Loucy (cell line): ENCODE data around the gene C11orf42.

Experiments
- EZH2phosphoT487 ChIP-seq: fragments of 200-600 bp; IDR thresholded peaks from 2 replicates; pipeline ENCODE4 v1.6.1; 2018; ENCODE audit warnings: antibody characterized with exemption, mild to moderate bottlenecking, moderate library complexity, borderline replicate concordance
- TF ChIP-seq, protein P1 (sequence below): fragments of 200-600 bp; sonication (generic); conservative IDR thresholded peaks from 2 replicates; pipeline ENCODE4 v1.5.1; 2014; ENCODE audit warnings: mild to moderate bottlenecking, antibody characterized with exemption, low read length

DNA sequence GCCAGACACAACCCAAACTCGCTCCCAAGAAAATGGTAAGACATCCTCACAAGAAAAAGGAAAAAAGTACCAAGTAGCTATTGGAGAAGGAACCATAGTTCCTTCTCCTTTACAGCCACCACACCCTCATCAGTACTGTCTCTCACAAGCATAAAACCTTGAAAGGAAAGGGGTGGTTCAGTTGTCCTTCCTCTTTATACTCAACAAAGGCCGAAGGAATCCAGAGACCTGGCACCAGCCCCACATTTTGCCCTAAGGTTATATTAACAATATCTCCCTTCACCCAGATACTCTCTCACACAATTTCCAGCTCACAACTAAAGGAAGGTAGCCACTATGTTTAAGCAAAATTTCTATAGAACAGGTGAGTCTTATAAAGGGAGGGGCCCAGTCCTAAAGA, 20.5 kb downstream of the C11orf42 start:
- no peak for TF ChIP-seq EZH2phosphoT487
- TF ChIP-seq, protein P1, sequence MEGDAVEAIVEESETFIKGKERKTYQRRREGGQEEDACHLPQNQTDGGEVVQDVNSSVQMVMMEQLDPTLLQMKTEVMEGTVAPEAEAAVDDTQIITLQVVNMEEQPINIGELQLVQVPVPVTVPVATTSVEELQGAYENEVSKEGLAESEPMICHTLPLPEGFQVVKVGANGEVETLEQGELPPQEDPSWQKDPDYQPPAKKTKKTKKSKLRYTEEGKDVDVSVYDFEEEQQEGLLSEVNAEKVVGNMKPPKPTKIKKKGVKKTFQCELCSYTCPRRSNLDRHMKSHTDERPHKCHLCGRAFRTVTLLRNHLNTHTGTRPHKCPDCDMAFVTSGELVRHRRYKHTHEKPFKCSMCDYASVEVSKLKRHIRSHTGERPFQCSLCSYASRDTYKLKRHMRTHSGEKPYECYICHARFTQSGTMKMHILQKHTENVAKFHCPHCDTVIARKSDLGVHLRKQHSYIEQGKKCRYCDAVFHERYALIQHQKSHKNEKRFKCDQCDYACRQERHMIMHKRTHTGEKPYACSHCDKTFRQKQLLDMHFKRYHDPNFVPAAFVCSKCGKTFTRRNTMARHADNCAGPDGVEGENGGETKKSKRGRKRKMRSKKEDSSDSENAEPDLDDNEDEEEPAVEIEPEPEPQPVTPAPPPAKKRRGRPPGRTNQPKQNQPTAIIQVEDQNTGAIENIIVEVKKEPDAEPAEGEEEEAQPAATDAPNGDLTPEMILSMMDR: no peak
